HG02623 (cell line): ENCODE data around the gene FKBP7.
A peak's percentile ranks its signal among the peaks of the same experiment; 100 is the strongest.
"Not testable (repeated sequence)": the region's sequence is repeated elsewhere in the genome, so short reads cannot be mapped to it uniquely, and the experiment has no call there.

ENCODE experiments used
- ATAC-seq: cut with Tn5 transposase; IDR thresholded peaks from one replicate; pipeline ENCODE4 v1.9.1; 2021; ENCODE audit warnings: moderate library complexity; ENCODE audit not compliant: unreplicated experiment

Gene FKBP7

GRCh38 chr2:178478439-178479274, at the start of gene FKBP7:
Gene FKBP7 (minus strand): TSS chr2:178478600. CDS start chr2:178478499, 101 bp downstream.
- ATAC-seq: peak; percentile 39

- no peak for ATAC-seq
These were observed 49.2 kb upstream of the FKBP7 start for GRCh38 chr2:178527592-178527991.

- ATAC-seq: no peak
These were observed 47.9 kb upstream of the FKBP7 start for GRCh38 chr2:178526256-178526655.

- ATAC-seq: not testable (repeated sequence)
These were observed 47.1 kb upstream of the FKBP7 start for GRCh38 chr2:178525460-178525859.

GRCh38 chr2:178525010-178525409, 46.6 kb upstream of the FKBP7 start:
- ATAC-seq: not testable (repeated sequence)

- ATAC-seq: no peak
These were observed 45.3 kb upstream of the FKBP7 start for GRCh38 chr2:178523596-178524134.

GRCh38 chr2:178522950-178523595, 44.7 kb upstream of the FKBP7 start:
- peak; percentile 94 for ATAC-seq

- no peak for ATAC-seq
These were observed 43.1 kb upstream of the FKBP7 start for GRCh38 chr2:178521304-178522150.

GRCh38 chr2:178517496-178517895, 39.1 kb upstream of the FKBP7 start:
- ATAC-seq: no peak

- ATAC-seq: peak; percentile 38
These were observed 36.3 kb upstream of the FKBP7 start for GRCh38 chr2:178514664-178515063.

GRCh38 chr2:178513876-178514275, 35.5 kb upstream of the FKBP7 start:
- no peak for ATAC-seq

GRCh38 chr2:178512484-178512883, 34.1 kb upstream of the FKBP7 start:
- ATAC-seq: no peak

GRCh38 chr2:178510384-178510783, 32.0 kb upstream of the FKBP7 start:
- no peak for ATAC-seq

- ATAC-seq: no peak
These were observed 30.2 kb upstream of the FKBP7 start for GRCh38 chr2:178508646-178509045.

- no peak for ATAC-seq
These were observed 28.5 kb upstream of the FKBP7 start for GRCh38 chr2:178506949-178507348.

GRCh38 chr2:178506524-178506923, 28.1 kb upstream of the FKBP7 start:
- no peak for ATAC-seq

- no peak for ATAC-seq
These were observed 27.7 kb upstream of the FKBP7 start for GRCh38 chr2:178506101-178506500.

GRCh38 chr2:178502751-178503150, 24.4 kb upstream of the FKBP7 start:
- ATAC-seq: no peak

GRCh38 chr2:178499640-178500039, 21.2 kb upstream of the FKBP7 start:
- ATAC-seq: no peak

- ATAC-seq: no peak
These were observed 19.7 kb upstream of the FKBP7 start for GRCh38 chr2:178498137-178498536.

- ATAC-seq: no peak
These were observed 17.6 kb upstream of the FKBP7 start for GRCh38 chr2:178496049-178496448.
